ENCODE measurements around the gene CTU2. TPM values are rescaled to one million over a fixed set of nuclear protein-coding genes. Genes with fewer than 3 reads are reported as not detected.

CTU2 gene
- total RNA-seq, 1 donor from 2014 or later, result 13.1 TPM

DNA sequence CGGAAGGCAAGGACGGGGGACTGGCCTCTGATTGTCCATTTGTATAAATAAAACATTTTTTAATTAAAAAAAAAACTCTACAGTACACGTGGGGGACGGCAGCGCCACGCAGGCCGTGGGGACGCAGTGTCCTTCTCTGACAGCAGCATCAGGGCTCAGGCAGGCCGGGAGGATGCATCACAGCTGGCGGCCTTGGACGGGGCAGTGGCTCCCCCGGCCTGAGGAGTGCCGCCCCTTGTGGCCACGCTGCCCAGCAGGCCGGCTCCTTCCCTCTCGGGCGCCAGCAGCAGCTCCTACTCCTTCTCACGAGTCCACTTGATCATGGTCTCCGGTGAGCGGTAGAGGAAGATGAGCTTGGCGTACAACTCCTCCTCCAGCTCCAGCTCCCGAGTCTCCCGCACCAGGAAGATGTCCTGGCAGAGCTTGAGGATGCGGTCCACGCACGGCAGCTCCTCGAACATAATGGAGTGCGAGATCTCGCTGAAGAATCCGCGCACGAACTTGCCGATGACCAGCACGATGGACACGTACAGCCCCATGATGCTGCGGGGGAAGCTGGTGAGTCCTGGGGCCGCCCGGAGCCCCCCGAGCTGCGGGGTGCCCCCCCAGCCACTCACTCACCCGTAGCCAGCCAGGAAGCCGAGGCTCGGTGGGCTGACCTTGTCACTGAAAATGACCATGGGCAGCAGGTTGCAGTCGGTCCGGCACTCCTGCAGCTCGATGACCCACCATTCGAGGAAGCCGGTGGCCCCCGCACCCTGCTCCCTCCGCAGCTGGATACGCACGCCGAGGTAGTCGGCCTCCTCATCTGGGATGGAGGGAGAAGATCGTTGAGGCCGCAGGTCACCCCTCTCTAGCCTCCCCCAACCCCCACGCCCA is 9.2 kb downstream of the CTU2 start:
- Histone ChIP-seq H3K9me3 (replicated peaks) (no peaks in the 10 kb centered on the region), H3K27ac (replicated peaks) (no peak overlapping the region), H3K27me3 (ENCODE audit: low read depth) (no peaks in the 10 kb centered on the region), H3K36me3 (peaks cover 72% of the 10 kb centered on the region), H3K4me1 (peaks cover 9% of the 10 kb centered on the region), H3K4me3 (no peak overlapping the region)
- TF ChIP-seq CTCF (IDR thresholded peaks at IDR 0.05; ENCODE audit: borderline replicate concordance), result no peak
- intact Hi-C loops (cut with micrococcal nuclease), result no loop called here
- no peak for DNase-seq

DNA sequence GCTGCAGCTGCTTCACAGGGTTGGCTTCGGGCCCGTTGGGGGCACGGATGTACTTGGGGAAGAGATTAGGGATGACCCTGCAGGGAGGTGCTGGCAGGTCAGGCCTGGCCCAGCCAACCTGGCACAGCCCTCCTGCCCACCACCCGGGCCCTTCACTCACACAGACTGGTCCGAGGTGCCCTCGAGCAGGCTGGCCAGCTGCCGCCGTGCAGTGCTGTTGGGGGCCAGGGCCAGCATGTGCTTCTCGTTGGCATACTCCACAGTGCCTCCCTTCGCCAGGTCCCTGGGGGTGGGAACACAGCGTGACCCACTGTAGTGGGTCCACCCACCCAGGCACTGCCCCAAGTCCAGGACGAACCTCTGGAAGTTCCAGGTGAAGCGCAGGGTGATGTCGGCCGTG is 9.9 kb downstream of the CTU2 start:
- no peak overlapping the region for H3K27ac ChIP-seq (replicated peaks)
- no peaks in the 10 kb centered on the region for H3K9me3 ChIP-seq (replicated peaks)
- intact Hi-C loops (cut with micrococcal nuclease), result no loop called here
- DNase-seq, result no peak
- no peak overlapping the region for H3K4me3 ChIP-seq
- no peak for TF ChIP-seq CTCF (IDR thresholded peaks at IDR 0.05; ENCODE audit: borderline replicate concordance)
- H3K4me1 ChIP-seq, result peaks cover 9% of the 10 kb centered on the region
- peaks cover 79% of the 10 kb centered on the region for H3K36me3 ChIP-seq
- no peaks in the 10 kb centered on the region for H3K27me3 ChIP-seq (ENCODE audit: low read depth)

GRCh38 chr16:88716601-88717001 is 10.3 kb downstream of the CTU2 start:
- no peak for DNase-seq
- no peaks in the 10 kb centered on the region for H3K9me3 ChIP-seq (replicated peaks)
- no peaks in the 10 kb centered on the region for H3K27me3 ChIP-seq (ENCODE audit: low read depth)
- H3K4me3 ChIP-seq, result no peak overlapping the region
- intact Hi-C loops (cut with micrococcal nuclease), result no loop called here
- H3K4me1 ChIP-seq, result peaks cover 9% of the 10 kb centered on the region
- H3K36me3 ChIP-seq, result peaks cover 83% of the 10 kb centered on the region
- TF ChIP-seq CTCF (IDR thresholded peaks at IDR 0.05; ENCODE audit: borderline replicate concordance), result no peak
- no peak overlapping the region for H3K27ac ChIP-seq (replicated peaks)

DNA sequence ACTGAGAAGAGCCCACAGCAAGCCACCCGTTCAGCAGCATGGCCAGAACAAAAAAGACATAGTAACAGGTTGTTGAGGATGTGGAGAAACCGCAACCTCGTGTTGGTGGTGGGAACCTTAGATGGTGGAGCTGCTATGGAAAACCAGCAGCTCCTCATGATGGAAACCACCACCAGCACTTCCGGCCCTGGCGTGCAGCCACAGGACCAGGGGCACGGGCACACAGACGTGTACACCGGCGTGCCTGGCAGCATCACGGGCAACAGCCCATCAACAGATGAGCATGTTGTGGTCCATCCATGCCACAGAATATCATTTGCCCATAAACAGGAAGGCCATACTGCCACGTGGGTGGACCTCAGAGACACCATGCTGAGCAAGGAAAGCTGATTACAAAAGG is 11.9 kb downstream of the CTU2 start:
- no peak overlapping the region for H3K4me3 ChIP-seq
- intact Hi-C loops (cut with micrococcal nuclease), result no loop called here
- H3K36me3 ChIP-seq, result peaks cover 98% of the 10 kb centered on the region
- no peak for TF ChIP-seq CTCF (IDR thresholded peaks at IDR 0.05; ENCODE audit: borderline replicate concordance)
- H3K27ac ChIP-seq (replicated peaks), result no peak overlapping the region
- DNase-seq, result no peak
- peaks cover 9% of the 10 kb centered on the region for H3K4me1 ChIP-seq
- H3K9me3 ChIP-seq (replicated peaks), result no peaks in the 10 kb centered on the region
- H3K27me3 ChIP-seq (ENCODE audit: low read depth), result no peaks in the 10 kb centered on the region

GRCh38 chr16:88719267-88719932 is 13.1 kb downstream of the CTU2 start:
- H3K4me1 ChIP-seq, result peaks cover 9% of the 10 kb centered on the region
- DNase-seq, result peak; percentile 57
- H3K4me3 ChIP-seq, result no peak overlapping the region
- no peaks in the 10 kb centered on the region for H3K9me3 ChIP-seq (replicated peaks)
- H3K36me3 ChIP-seq, result peaks cover 98% of the 10 kb centered on the region
- peak overlapping the region; percentile 27 for H3K27ac ChIP-seq (replicated peaks)
- H3K27me3 ChIP-seq (ENCODE audit: low read depth), result no peaks in the 10 kb centered on the region
- intact Hi-C loops (cut with micrococcal nuclease), result no loop called here
- TF ChIP-seq CTCF (IDR thresholded peaks at IDR 0.05; ENCODE audit: borderline replicate concordance), result no peak

Data from left ventricle myocardium inferior (tissue), 1 donor.